ENCODE results near the gene TMED7. TPM values are rescaled to one million over a fixed set of nuclear protein-coding genes. Genes with fewer than 3 reads are reported as not detected.

The TMED7 gene
- total RNA-seq, 1 experiment from 2014 or later: 89.3 TPM

- Histone ChIP-seq H3K4me3 (no peak overlapping the region), H3K27ac (no peak overlapping the region), H3K27me3 (no peaks in the 10 kb centered on the region), H3K36me3 (peaks cover 34% of the 10 kb centered on the region), H3K4me1 (no peaks in the 10 kb centered on the region), H3K9me3 (replicated peaks) (peaks cover 2% of the 10 kb centered on the region)
- no peak for DNase-seq
Observed at GRCh38 chr5:115607935-115608334, 17.9 kb downstream of the TMED7 start.

GRCh38 chr5:115605436-115605835 lies 20.4 kb downstream of the TMED7 start:
- Histone ChIP-seq H3K36me3 (peaks cover 28% of the 10 kb centered on the region), H3K4me3 (no peak overlapping the region), H3K27me3 (no peaks in the 10 kb centered on the region), H3K27ac (no peak overlapping the region), H3K4me1 (no peaks in the 10 kb centered on the region), H3K9me3 (replicated peaks) (peaks cover 4% of the 10 kb centered on the region)
- DNase-seq: no peak

- no peak for DNase-seq
- Histone ChIP-seq H3K27ac (no peak overlapping the region), H3K9me3 (replicated peaks) (peaks cover 4% of the 10 kb centered on the region), H3K4me3 (no peak overlapping the region), H3K27me3 (no peaks in the 10 kb centered on the region), H3K36me3 (peaks cover 28% of the 10 kb centered on the region), H3K4me1 (no peaks in the 10 kb centered on the region)
Observed at GRCh38 chr5:115602591-115603125, 23.2 kb downstream of the TMED7 start.

- no peak within 1 kb of the TSS for H3K4me3 ChIP-seq
- no peaks in the 10 kb centered on the region for H3K4me1 ChIP-seq
- H3K27ac ChIP-seq: no peak within 1 kb of the TSS
- H3K27me3 ChIP-seq: no peaks in the 10 kb centered on the region
- H3K36me3 ChIP-seq: peaks cover 28% of the 10 kb centered on the region
- DNase-seq: no peak
- peaks cover 4% of the 10 kb centered on the region for H3K9me3 ChIP-seq (replicated peaks)
Observed at GRCh38 chr5:115601701-115602590, 23.9 kb downstream of the TMED7 start, which contains the start of gene TICAM2. TSS of gene TICAM2 (minus strand) at chr5:115602479. CDS start at chr5:115581256, 21,223 bp downstream.

- Histone ChIP-seq H3K9me3 (replicated peaks) (peaks cover 4% of the 10 kb centered on the region), H3K4me1 (no peaks in the 10 kb centered on the region), H3K27ac (no peak overlapping the region), H3K36me3 (peaks cover 24% of the 10 kb centered on the region), H3K27me3 (no peaks in the 10 kb centered on the region), H3K4me3 (no peak overlapping the region)
- DNase-seq: no peak
Observed at GRCh38 chr5:115600766-115601165, 25.1 kb downstream of the TMED7 start.

GRCh38 chr5:115599924-115600323 lies 25.9 kb downstream of the TMED7 start:
- peaks cover 4% of the 10 kb centered on the region for H3K9me3 ChIP-seq (replicated peaks)
- DNase-seq: no peak
- H3K36me3 ChIP-seq: peaks cover 18% of the 10 kb centered on the region
- no peak overlapping the region for H3K27ac ChIP-seq
- no peak overlapping the region for H3K4me3 ChIP-seq
- no peaks in the 10 kb centered on the region for H3K27me3 ChIP-seq
- no peaks in the 10 kb centered on the region for H3K4me1 ChIP-seq

GRCh38 chr5:115599502-115599901 lies 26.3 kb downstream of the TMED7 start:
- Histone ChIP-seq H3K4me1 (no peaks in the 10 kb centered on the region), H3K27ac (no peak overlapping the region), H3K9me3 (replicated peaks) (peaks cover 4% of the 10 kb centered on the region; the same call in 1 of the 2 replicates), H3K27me3 (no peaks in the 10 kb centered on the region), H3K4me3 (no peak overlapping the region), H3K36me3 (peaks cover 14% of the 10 kb centered on the region)
- no peak for DNase-seq

GRCh38 chr5:115594128-115595047 lies 31.4 kb downstream of the TMED7 start:
- Histone ChIP-seq H3K27ac (no peak overlapping the region), H3K4me1 (no peaks in the 10 kb centered on the region), H3K9me3 (replicated peaks) (no peaks in the 10 kb centered on the region), H3K4me3 (no peak overlapping the region), H3K27me3 (no peaks in the 10 kb centered on the region), H3K36me3 (no peaks in the 10 kb centered on the region)
- DNase-seq: no peak

GRCh38 chr5:115589043-115589442 lies 36.8 kb downstream of the TMED7 start:
- no peaks in the 10 kb centered on the region for H3K27me3 ChIP-seq
- H3K4me3 ChIP-seq: no peak overlapping the region

GRCh38 chr5:115588640-115589039 lies 37.2 kb downstream of the TMED7 start:
- Histone ChIP-seq H3K27me3 (no peaks in the 10 kb centered on the region), H3K4me1 (no peaks in the 10 kb centered on the region), H3K27ac (no peak overlapping the region), H3K9me3 (replicated peaks) (no peaks in the 10 kb centered on the region), H3K36me3 (no peaks in the 10 kb centered on the region), H3K4me3 (no peak overlapping the region)
- no peak for DNase-seq

More at GRCh38 chr5:115589043-115589442, 36.8 kb downstream of the TMED7 start:
- H3K4me1 ChIP-seq: no peaks in the 10 kb centered on the region
- no peak overlapping the region for H3K27ac ChIP-seq
- no peaks in the 10 kb centered on the region for H3K36me3 ChIP-seq
- no peak for DNase-seq
- no peaks in the 10 kb centered on the region for H3K9me3 ChIP-seq (replicated peaks)

- Histone ChIP-seq H3K27ac (no peak overlapping the region), H3K9me3 (replicated peaks) (no peaks in the 10 kb centered on the region), H3K4me3 (no peak overlapping the region), H3K4me1 (no peaks in the 10 kb centered on the region), H3K36me3 (0 out of 2 replicates have a peak, but pooled peaks cover 2% of the 10 kb centered on the region), H3K27me3 (no peaks in the 10 kb centered on the region)
- peak in 1 of 2 experiments; percentile 55 for DNase-seq
Observed at GRCh38 chr5:115586525-115587146, 39.2 kb downstream of the TMED7 start.

GRCh38 chr5:115585265-115585664 lies 40.6 kb downstream of the TMED7 start:
- H3K27ac ChIP-seq: no peak overlapping the region
- DNase-seq: no peak

GRCh38 chr5:115584501-115584900 lies 41.3 kb downstream of the TMED7 start:
- no peak for DNase-seq
- Histone ChIP-seq H3K4me3 (no peak overlapping the region), H3K4me1 (no peaks in the 10 kb centered on the region), H3K27ac (no peak overlapping the region), H3K27me3 (no peaks in the 10 kb centered on the region), H3K9me3 (replicated peaks) (no peaks in the 10 kb centered on the region), H3K36me3 (0 out of 2 replicates have a peak, but pooled peaks cover 2% of the 10 kb centered on the region)

More at GRCh38 chr5:115585265-115585664, 40.6 kb downstream of the TMED7 start:
- no peak overlapping the region for H3K4me3 ChIP-seq
- H3K36me3 ChIP-seq: 0 out of 2 replicates have a peak, but pooled peaks cover 2% of the 10 kb centered on the region
- no peaks in the 10 kb centered on the region for H3K27me3 ChIP-seq
- H3K4me1 ChIP-seq: no peaks in the 10 kb centered on the region
- H3K9me3 ChIP-seq (replicated peaks): no peaks in the 10 kb centered on the region

- no peaks in the 10 kb centered on the region for H3K9me3 ChIP-seq (replicated peaks)
- no peak overlapping the region for H3K27ac ChIP-seq
- H3K4me1 ChIP-seq: no peaks in the 10 kb centered on the region
- H3K27me3 ChIP-seq: no peaks in the 10 kb centered on the region
- peaks cover 2% of the 10 kb centered on the region; the same call in 1 of the 2 replicates for H3K36me3 ChIP-seq
- no peak overlapping the region for H3K4me3 ChIP-seq
- DNase-seq: no peak
Observed at GRCh38 chr5:115583474-115583873, 42.4 kb downstream of the TMED7 start.
